Stimulated activated CD4-positive, alpha-beta T cell treated with anti-CD3 and anti-CD28 coated beads, Interleukin-4, amount 100 ng/mL, for 48 hours (primary cell): Measurements from ENCODE around the gene EPB41L2.

Experiments used
- DNase-seq, 2 donors: peaks; one replicate each; pipeline ENCODE4 v3.0.0-alpha.2; 2020; ENCODE audit warnings: low read depth in 2 of 2

Gene EPB41L2

DNA sequence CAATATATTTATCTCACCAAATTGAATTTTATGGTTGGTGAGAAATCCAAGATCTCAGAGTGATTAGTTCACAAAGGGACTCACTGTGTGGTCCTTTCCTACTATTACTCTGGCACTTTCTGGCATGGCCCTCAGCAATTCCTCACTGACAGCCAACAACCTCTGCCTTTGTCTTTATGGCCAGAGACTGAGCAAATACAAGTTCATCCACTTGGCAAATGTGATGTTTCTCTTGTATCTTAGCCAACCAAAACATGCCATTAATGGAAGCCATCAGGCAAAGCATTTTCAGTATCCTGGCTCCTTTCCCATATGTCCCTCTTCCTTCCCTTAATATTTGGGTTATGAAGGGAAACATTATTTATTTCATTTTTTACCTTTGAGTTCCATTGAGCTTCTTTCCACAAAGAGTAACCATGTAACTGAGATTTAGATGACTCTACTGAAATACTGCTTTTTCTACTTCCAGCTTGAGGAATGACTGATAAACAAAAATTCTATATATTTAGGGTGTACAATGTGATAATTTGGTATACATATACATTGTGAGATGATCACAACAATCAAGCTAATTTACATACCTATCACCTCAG is 266.6 kb downstream of the EPB41L2 start:
- no peak for DNase-seq

DNA sequence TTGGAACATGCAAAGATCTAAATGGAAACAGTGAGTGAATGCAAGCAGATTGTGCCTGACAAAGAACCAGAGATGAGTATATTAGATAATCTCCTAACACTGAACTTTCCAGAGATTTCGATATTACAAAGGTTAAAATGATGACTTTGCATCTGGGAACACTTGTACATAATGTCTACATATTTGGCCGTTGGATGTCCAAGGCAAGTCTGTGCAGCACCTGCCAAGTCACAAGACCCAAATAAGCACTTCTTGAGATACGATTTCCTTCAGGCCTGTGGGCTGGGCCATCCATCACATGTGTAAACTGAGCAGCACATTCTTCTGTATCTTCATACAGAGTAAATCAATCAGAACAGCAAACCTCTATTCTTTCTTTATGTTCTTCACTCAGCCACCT is 268.3 kb downstream of the EPB41L2 start:
- DNase-seq: no peak

DNA sequence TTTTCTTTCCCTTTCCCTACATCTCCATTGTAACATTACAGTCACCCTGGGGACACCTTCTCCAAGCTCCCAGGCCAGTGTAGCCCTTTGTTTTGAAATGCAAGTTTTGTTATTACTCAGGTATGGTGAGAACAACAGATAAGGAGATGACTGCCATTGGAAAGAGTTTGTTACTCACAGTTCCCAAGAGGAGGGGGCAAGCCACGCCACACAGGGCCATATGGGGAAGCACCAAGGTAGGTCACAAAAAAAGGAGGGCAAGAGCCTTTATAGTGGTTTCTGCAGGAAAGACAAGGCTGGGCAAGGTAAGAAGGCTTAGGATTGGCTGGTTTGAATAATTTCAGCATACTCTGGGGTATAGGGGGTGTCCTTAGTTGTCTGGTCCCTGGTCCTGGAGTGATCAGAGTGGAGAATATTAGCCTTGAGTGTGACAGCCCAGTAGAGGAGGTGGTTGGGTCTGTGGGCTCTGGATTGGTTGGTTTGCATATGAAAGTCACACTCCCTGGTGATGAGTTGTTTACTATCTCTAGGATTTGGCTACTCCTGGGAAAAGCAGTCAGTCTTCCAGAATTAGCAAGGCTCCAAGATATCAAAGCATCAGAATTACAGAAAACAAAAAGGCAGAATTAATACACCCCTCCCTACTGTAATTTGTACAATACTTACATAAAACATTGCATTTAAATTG is 268.9 kb downstream of the EPB41L2 start:
- no peak for DNase-seq
